Fibroblast of the conjunctiva (primary cell): Measurements from ENCODE around the gene IP6K2.
"Not testable (repeated sequence)": the region's sequence is repeated elsewhere in the genome, so short reads cannot be mapped to it uniquely, and the experiment has no call there.

Source experiments
- DNase-seq: peaks from one replicate; pipeline ENCODE4 v3.0.0-alpha.2; 2010; ENCODE audit warnings: low read depth

Gene IP6K2

GRCh38 chr3:48716982-48717746 lies at the start of gene IP6K2:
TSS of gene IP6K2 (minus strand) at chr3:48717221. CDS start at chr3:48695291, 21,930 bp downstream.
- DNase-seq: peak; percentile 97

- no peak for DNase-seq
These were observed 48.4 kb upstream of the IP6K2 start for GRCh38 chr3:48765376-48765775.

- no peak for DNase-seq
These were observed 45.8 kb upstream of the IP6K2 start for GRCh38 chr3:48762816-48763215.

- DNase-seq: not testable (repeated sequence)
These were observed 43.0 kb upstream of the IP6K2 start for GRCh38 chr3:48759991-48760540.

GRCh38 chr3:48759531-48759930 lies 42.5 kb upstream of the IP6K2 start:
- DNase-seq: not testable (repeated sequence)

GRCh38 chr3:48759071-48759470 lies 42.0 kb upstream of the IP6K2 start:
- no peak for DNase-seq

- DNase-seq: no peak
These were observed 39.6 kb upstream of the IP6K2 start for GRCh38 chr3:48756640-48757039.

GRCh38 chr3:48750856-48751255 lies 33.8 kb upstream of the IP6K2 start:
- DNase-seq: no peak

- no peak for DNase-seq
These were observed 31.7 kb upstream of the IP6K2 start for GRCh38 chr3:48748754-48749153.

GRCh38 chr3:48747706-48748105 lies 30.7 kb upstream of the IP6K2 start:
- DNase-seq: no peak

GRCh38 chr3:48747015-48747615 lies 30.1 kb upstream of the IP6K2 start:
- no peak for DNase-seq

GRCh38 chr3:48743773-48744172 lies 26.8 kb upstream of the IP6K2 start:
- DNase-seq: no peak

GRCh38 chr3:48741226-48741625 lies 24.2 kb upstream of the IP6K2 start:
- not testable (repeated sequence) for DNase-seq

GRCh38 chr3:48739955-48740823 lies 23.2 kb upstream of the IP6K2 start:
- peak; percentile 80 for DNase-seq

GRCh38 chr3:48739617-48739954 lies 22.6 kb upstream of the IP6K2 start:
- DNase-seq: no peak

- no peak for DNase-seq
These were observed 22.1 kb upstream of the IP6K2 start for GRCh38 chr3:48738926-48739616.

GRCh38 chr3:48738144-48738536 lies 21.1 kb upstream of the IP6K2 start:
- DNase-seq: no peak

- DNase-seq: peak; percentile 55
These were observed 18.2 kb upstream of the IP6K2 start for GRCh38 chr3:48735075-48735767.

- DNase-seq: not testable (repeated sequence)
These were observed 17.5 kb upstream of the IP6K2 start for GRCh38 chr3:48734541-48734940.

GRCh38 chr3:48733752-48734518 lies 16.9 kb upstream of the IP6K2 start:
- not testable (repeated sequence) for DNase-seq
